Lower lobe of right lung (tissue), 2 donors: ENCODE results near the gene PTPN23. TPM values are rescaled to one million over a fixed set of nuclear protein-coding genes. Genes with fewer than 3 reads are reported as not detected.

ENCODE experiments used
- ATAC-seq, 2 donors: fragments of 200-7000 bp; cut with Tn5 transposase; one replicate each; pipeline ENCODE4 v1.9.1; 2020 to 2022; ENCODE audit warnings: mild to moderate bottlenecking in 2 of 2, moderate library complexity in 2 of 2
- DNase-seq: peaks from one replicate; pipeline ENCODE4 v3.0.0-alpha.2; 2020
- H3K27ac ChIP-seq: fragments of 200-600 bp; one replicate; pipeline ENCODE4 v1.8.0; 2022
- H3K27me3 ChIP-seq: fragments of 200-600 bp; one replicate; pipeline ENCODE4 v1.8.0; 2022; ENCODE audit warnings: low read depth
- H3K36me3 ChIP-seq: fragments of 200-600 bp; one replicate; pipeline ENCODE4 v1.8.0; 2022; ENCODE audit warnings: mild to moderate bottlenecking
- H3K4me1 ChIP-seq: fragments of 200-600 bp; one replicate; pipeline ENCODE4 v1.8.0; 2022
- H3K4me3 ChIP-seq: fragments of 200-600 bp; one replicate; pipeline ENCODE4 v1.8.0; 2022; ENCODE audit warnings: mild to moderate bottlenecking
- H3K9me3 ChIP-seq: fragments of 200-600 bp; one replicate; pipeline ENCODE4 v1.8.0; 2022
- CTCF ChIP-seq: fragments of 200-600 bp; IDR thresholded peaks from one replicate; pipeline ENCODE4 v1.8.0; 2022; ENCODE audit warnings: antibody characterized with exemption, mild to moderate bottlenecking
- intact Hi-C: fragments of 100-400 bp; cut with DNase I; formaldehyde crosslinking; loops from one replicate; pipeline ENCODE4 v1.11.0; 2022
- total RNA-seq: library from RNA; stranded (reverse); fragmentation: NEBNext Ultra II Directional; extraction: Animal tissue kit (Norgen Biotek cat#: 25700); gene quantifications from one replicate; pipeline ENCODE4 v1.2.1, GENCODE V29; 2021
- donor health status: DM: no; HTN: yes; CAD: no; lungs with severe emphysema.

The PTPN23 gene
- total RNA-seq, 1 donor from 2014 or later, result 40.4 TPM

GRCh38 chr3:47376393-47376792, 4.4 kb upstream of the PTPN23 start:
- ATAC-seq (no peak), DNase-seq (no peak)
- no peaks in the 10 kb centered on the region for H3K9me3 ChIP-seq
- peaks cover 20% of the 10 kb centered on the region for H3K4me1 ChIP-seq
- H3K36me3 ChIP-seq, result no peaks in the 10 kb centered on the region
- no peak overlapping the region for H3K27ac ChIP-seq
- intact Hi-C loops, result no loop called here
- no peak overlapping the region for H3K4me3 ChIP-seq
- H3K27me3 ChIP-seq, result no peaks in the 10 kb centered on the region
- no peak for TF ChIP-seq CTCF

GRCh38 chr3:47377186-47377585, 3.6 kb upstream of the PTPN23 start:
- Histone ChIP-seq H3K36me3 (no peaks in the 10 kb centered on the region), H3K27ac (no peak overlapping the region), H3K4me3 (no peak overlapping the region), H3K4me1 (peaks cover 26% of the 10 kb centered on the region), H3K9me3 (no peaks in the 10 kb centered on the region), H3K27me3 (no peaks in the 10 kb centered on the region)
- intact Hi-C loops, result no loop called here
- DNase-seq (no peak), ATAC-seq (no peak)
- no peak for TF ChIP-seq CTCF

- intact Hi-C loops, result no loop called here
- Histone ChIP-seq H3K9me3 (no peaks in the 10 kb centered on the region), H3K27ac (no peak overlapping the region), H3K27me3 (no peaks in the 10 kb centered on the region), H3K4me3 (no peak overlapping the region), H3K4me1 (peaks cover 37% of the 10 kb centered on the region), H3K36me3 (no peaks in the 10 kb centered on the region)
- ATAC-seq, result no peak
- no peak for DNase-seq
- TF ChIP-seq CTCF, result no peak
These were observed 2.0 kb upstream of the PTPN23 start for GRCh38 chr3:47378869-47379268.

- peaks cover 37% of the 10 kb centered on the region for H3K4me1 ChIP-seq
- H3K36me3 ChIP-seq, result no peaks in the 10 kb centered on the region
- peak overlapping the region; percentile 100 for H3K4me3 ChIP-seq
- ATAC-seq, result no peak
- no peak for TF ChIP-seq CTCF
- no peak for DNase-seq
- intact Hi-C loops, result no loop called here
- no peaks in the 10 kb centered on the region for H3K27me3 ChIP-seq
- H3K27ac ChIP-seq, result peak overlapping the region; percentile 96
- no peaks in the 10 kb centered on the region for H3K9me3 ChIP-seq
These were observed 1.4 kb upstream of the PTPN23 start for GRCh38 chr3:47379411-47379899.

- H3K4me1 ChIP-seq, result peaks cover 38% of the 10 kb centered on the region
- no peak for TF ChIP-seq CTCF
- peak overlapping the region; percentile 96 for H3K27ac ChIP-seq
- DNase-seq (no peak), ATAC-seq (peak in 1 of 2 donors; percentile 5)
- peaks cover 4% of the 10 kb centered on the region for H3K36me3 ChIP-seq
- no peaks in the 10 kb centered on the region for H3K9me3 ChIP-seq
- H3K4me3 ChIP-seq, result peak overlapping the region; percentile 100
- intact Hi-C loops, result no loop called here
- no peaks in the 10 kb centered on the region for H3K27me3 ChIP-seq
These were observed 708 bp upstream of the PTPN23 start for GRCh38 chr3:47380026-47380600.
